Endothelial cell of umbilical vein (primary cell): ENCODE measurements around the gene MTRR. TPM values are rescaled to one million over a fixed set of nuclear protein-coding genes. Genes with fewer than 3 reads are reported as not detected.

Experiments used
- BruUV-seq: library from RNA; stranded (reverse); fragments of 400-500 nt; replicated peaks from 2 replicates; lab custom pipeline; 2021; lab: Mats Ljungman, UMichigan
- CTCF ChIA-PET: fragments of 300-600, 350-600 bp; sonication (Branson Sonifier 250); formaldehyde crosslinking; loops from one replicate; lab custom pipeline; 2021; ENCODE audit warnings: antibody characterized with exemption, inconsistent platforms; lab: Charles Lee
- POLR2A ChIA-PET: fragments of 300-600, 350-600 bp; sonication (Branson Sonifier 250); formaldehyde crosslinking; loops from one replicate; lab custom pipeline; 2021; ENCODE audit warnings: antibody characterized with exemption, inconsistent platforms; lab: Charles Lee
- DNase-seq: peaks from one replicate; pipeline ENCODE4 v3.0.0-alpha.2; 2011; ENCODE audit warnings: low read depth, low spot score
- FAIRE-seq: peaks from 2 replicates; lab custom pipeline; 2011; peaks lifted over from hg19 to GRCh38; lab: Jason Lieb, UNC
- H2AFZ ChIP-seq: 2 replicates; pipeline ENCODE4 v1.6.0; 2012; ENCODE audit warnings: low read depth, low read length, control low read depth, inconsistent platforms
- H3K27ac ChIP-seq: 2 replicates; pipeline ENCODE4 v1.5.1; 2011; ENCODE audit warnings: low read depth, mild to moderate bottlenecking, control low read depth, low read length, moderate library complexity; ENCODE audit not compliant: insufficient read depth
- H3K27me3 ChIP-seq, 2 experiments: 2 replicates each; pipeline versions ENCODE4 v1.6.0 to v1.6.1; 2011; ENCODE audit warnings: low read length in 2 of 2, mixed read lengths in 1 of 2; ENCODE audit not compliant: control insufficient read depth in 2 of 2, insufficient read depth in 2 of 2
- H3K36me3 ChIP-seq, 2 experiments: 2 replicates in 1 of 2; 3 replicates in 1 of 2; pipeline ENCODE4 v1.5.1; 2011; ENCODE audit warnings: low read length in 2 of 2, mild to moderate bottlenecking in 1 of 2, moderate library complexity in 1 of 2; ENCODE audit not compliant: control insufficient read depth in 2 of 2, insufficient read depth in 2 of 2; ENCODE audit errors: extremely low read depth in 1 of 2
- H3K4me1 ChIP-seq: 3 replicates; pipeline ENCODE4 v1.5.1; 2011; ENCODE audit warnings: mild to moderate bottlenecking, low read length; ENCODE audit not compliant: control insufficient read depth, insufficient read depth; ENCODE audit errors: extremely low read depth
- H3K4me2 ChIP-seq: 2 replicates; pipeline ENCODE4 v1.6.1; 2011; ENCODE audit warnings: low read length, control low read depth, mixed read lengths; ENCODE audit not compliant: insufficient read depth
- H3K4me3 ChIP-seq, 3 experiments: fragments of 200-600 bp in 1 of 3; sonication (generic), shearing (Covaris generic) in 1 of 3; replicated peaks in 1 of 3; 2 replicates each; pipeline ENCODE4 v1.5.1; 2011 to 2016; ENCODE audit warnings: control low read depth in 3 of 3, low read length in 3 of 3, mild to moderate bottlenecking in 2 of 3, inconsistent platforms in 1 of 3, low read depth in 1 of 3, moderate library complexity in 1 of 3; ENCODE audit not compliant: insufficient read depth in 1 of 3
- H3K79me2 ChIP-seq: 2 replicates; pipeline ENCODE4 v1.6.0; 2012; ENCODE audit warnings: low read length, inconsistent platforms; ENCODE audit not compliant: control insufficient read depth, insufficient read depth
- H3K9ac ChIP-seq: replicated peaks from 2 replicates; pipeline ENCODE3; 2011; ENCODE audit warnings: low read length, control low read depth; ENCODE audit not compliant: insufficient read depth; ENCODE audit errors: extremely low read depth
- H3K9me1 ChIP-seq: replicated peaks from 3 replicates; pipeline ENCODE4 v1.6.0; 2011; ENCODE audit warnings: mild to moderate bottlenecking, low read length; ENCODE audit not compliant: control insufficient read depth, insufficient read depth; ENCODE audit errors: extremely low read depth
- H3K9me3 ChIP-seq: replicated peaks from 2 replicates; pipeline ENCODE4 v1.5.1; 2012; ENCODE audit warnings: low read length, inconsistent platforms; ENCODE audit not compliant: control insufficient read depth, insufficient read depth
- H4K20me1 ChIP-seq: replicated peaks from 2 replicates; pipeline ENCODE3; 2011; ENCODE audit warnings: mild to moderate bottlenecking, low read length; ENCODE audit not compliant: control insufficient read depth, insufficient read depth; ENCODE audit errors: extremely low read depth
- GATA2 ChIP-seq: IDR thresholded peaks from 2 replicates; pipeline ENCODE4 v1.7.0; 2011; ENCODE audit warnings: low read depth, mild to moderate bottlenecking, moderate library complexity, mixed read lengths, low read length; ENCODE audit not compliant: insufficient read length, insufficient read depth
- MYC ChIP-seq: IDR thresholded peaks from one replicate; pipeline ENCODE4 v1.6.1; 2011; ENCODE audit warnings: mild to moderate bottlenecking, low read depth, low read length
- POLR2AphosphoS5 ChIP-seq: IDR thresholded peaks from 2 replicates; pipeline ENCODE4 v1.6.1; 2012; ENCODE audit warnings: low read depth, mild to moderate bottlenecking, control low read depth, low read length, moderate library complexity; ENCODE audit not compliant: insufficient read depth
- dilution Hi-C: fragments of 300-500 bp; cut with MboI; formaldehyde crosslinking; loops from one replicate; pipeline ENCODE4 v1.15.0; 2019; ENCODE audit warnings: low sequenced_read_pairs; ENCODE audit not compliant: extremely low pct_ligation_motif_present
- intact Hi-C: fragments of 100-400 bp; cut with micrococcal nuclease; formaldehyde crosslinking; loops from one replicate; pipeline ENCODE4 v1.10.0; 2022
- polyA plus RNA-seq, 4 experiments: library from polyadenylated mRNA; depleted of rRNA in 3 of 4; stranded (reverse) in 3 of 4; unstranded in 1 of 4; fragments of >200 nt; gene quantifications; 2 replicates each; pipeline versions ENCODE4 v1.2.1 to v1.2.3, GENCODE V29; 2011 to 2012; ENCODE audit warnings: missing spikeins in 1 of 4
- total RNA-seq: library from RNA; stranded (reverse); gene quantifications from 2 replicates; pipeline ENCODE4 v1.2.3, GENCODE V29; 2021
- TF ChIP-seq, protein P1 (sequence below), 2 donors: IDR thresholded peaks; 1 replicate in 1 of 2; 2 replicates in 1 of 2; pipeline ENCODE4 v1.5.1; 2011; ENCODE audit warnings: low read length in 2 of 2, mild to moderate bottlenecking in 2 of 2, moderate library complexity in 2 of 2, control low read depth in 1 of 2, inconsistent platforms in 1 of 2, low read depth in 1 of 2; ENCODE audit not compliant: insufficient read depth in 1 of 2; ENCODE audit errors: extremely low read depth in 1 of 2

The MTRR gene
- total and polyA plus RNA-seq, 2 donors (not counting 3 experiments of a cell fraction or from before 2014, with no cell fraction given): 24.3 to 37.1 TPM

DNA sequence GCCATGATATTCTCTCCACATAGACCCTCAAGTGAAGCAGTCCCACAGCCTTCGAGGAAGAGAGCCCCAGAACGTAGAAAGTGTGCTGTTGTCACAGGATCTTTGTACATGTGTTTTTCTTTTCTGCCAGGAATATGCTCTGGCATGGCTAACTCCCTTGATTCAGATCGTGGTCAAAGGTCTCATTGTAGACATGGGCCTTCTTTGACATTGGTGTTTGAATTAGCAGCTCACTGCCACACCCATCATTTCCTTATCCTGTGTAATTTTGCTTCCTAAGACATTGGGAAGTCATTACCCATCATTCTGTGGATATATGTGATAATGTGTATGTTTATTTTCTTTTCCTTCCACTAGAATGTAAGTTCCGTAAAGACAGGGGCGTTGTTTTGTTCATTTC lies 25.5 kb downstream of the MTRR start:
- peaks cover 17 to 18% of the 10 kb centered on the region in 2 experiments for H3K36me3 ChIP-seq
- no peaks in the 10 kb centered on the region for H3K79me2 ChIP-seq
- FAIRE-seq (no peak), DNase-seq (no peak)
- ChIA-PET CTCF (no interaction called here), POLR2A (no interaction called here)
- TF ChIP-seq, protein P1, sequence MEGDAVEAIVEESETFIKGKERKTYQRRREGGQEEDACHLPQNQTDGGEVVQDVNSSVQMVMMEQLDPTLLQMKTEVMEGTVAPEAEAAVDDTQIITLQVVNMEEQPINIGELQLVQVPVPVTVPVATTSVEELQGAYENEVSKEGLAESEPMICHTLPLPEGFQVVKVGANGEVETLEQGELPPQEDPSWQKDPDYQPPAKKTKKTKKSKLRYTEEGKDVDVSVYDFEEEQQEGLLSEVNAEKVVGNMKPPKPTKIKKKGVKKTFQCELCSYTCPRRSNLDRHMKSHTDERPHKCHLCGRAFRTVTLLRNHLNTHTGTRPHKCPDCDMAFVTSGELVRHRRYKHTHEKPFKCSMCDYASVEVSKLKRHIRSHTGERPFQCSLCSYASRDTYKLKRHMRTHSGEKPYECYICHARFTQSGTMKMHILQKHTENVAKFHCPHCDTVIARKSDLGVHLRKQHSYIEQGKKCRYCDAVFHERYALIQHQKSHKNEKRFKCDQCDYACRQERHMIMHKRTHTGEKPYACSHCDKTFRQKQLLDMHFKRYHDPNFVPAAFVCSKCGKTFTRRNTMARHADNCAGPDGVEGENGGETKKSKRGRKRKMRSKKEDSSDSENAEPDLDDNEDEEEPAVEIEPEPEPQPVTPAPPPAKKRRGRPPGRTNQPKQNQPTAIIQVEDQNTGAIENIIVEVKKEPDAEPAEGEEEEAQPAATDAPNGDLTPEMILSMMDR (IDR thresholded peaks at IDR 0.05; ENCODE audit: extremely low read depth in 1 of 2, insufficient read depth in 1 of 2, low read depth in 1 of 2, low read length in 2 of 2): no peak
- TF ChIP-seq GATA2: no peak
- no peak overlapping the region for H3K9ac ChIP-seq
- dilution Hi-C loops: no loop called here
- H2AFZ ChIP-seq: no peak overlapping the region
- H3K4me2 ChIP-seq: no peak overlapping the region
- no peak overlapping the region for H3K4me3 ChIP-seq
- no peaks in the 10 kb centered on the region for H3K9me3 ChIP-seq
- no peaks in the 10 kb centered on the region for H3K27me3 ChIP-seq
- no peak overlapping the region for H3K27ac ChIP-seq
- no peaks in the 10 kb centered on the region for H4K20me1 ChIP-seq
- H3K4me1 ChIP-seq: no peaks in the 10 kb centered on the region
- H3K9me1 ChIP-seq: no peaks in the 10 kb centered on the region
- BruUV-seq: no TSS peak
- intact Hi-C loops: loop anchor here (10.0 kb wide), 1 partner anchor 560 kb away; no protein-coding TSS in a partner anchor

DNA sequence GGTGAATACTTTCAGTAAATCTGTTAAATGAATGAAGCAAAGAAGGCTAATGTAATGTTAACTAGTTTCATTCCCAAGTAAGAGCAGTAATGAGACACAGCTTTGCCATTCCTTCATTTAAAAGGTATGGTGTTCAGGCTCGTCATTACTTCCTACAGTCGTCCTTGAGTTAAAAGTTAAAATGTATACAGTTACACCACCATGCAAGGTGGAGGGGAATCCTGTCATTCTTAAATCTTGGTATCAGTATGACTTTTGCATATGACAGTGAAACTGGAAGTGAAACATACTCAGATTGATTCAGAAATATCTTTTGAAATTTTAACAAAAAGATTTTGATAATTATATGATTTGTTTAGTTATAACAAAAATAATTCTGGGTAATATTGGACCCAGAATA lies 25.9 kb downstream of the MTRR start:
- H4K20me1 ChIP-seq: no peaks in the 10 kb centered on the region
- DNase-seq (no peak), FAIRE-seq (no peak)
- H3K79me2 ChIP-seq: no peaks in the 10 kb centered on the region
- no peaks in the 10 kb centered on the region for H3K9me1 ChIP-seq
- no peak overlapping the region for H3K4me2 ChIP-seq
- CTCF ChIA-PET: no interaction called here
- peaks cover 16 to 18% of the 10 kb centered on the region in 2 experiments for H3K36me3 ChIP-seq
- H3K9ac ChIP-seq: no peak overlapping the region
- no peak overlapping the region for H3K27ac ChIP-seq
- no peak overlapping the region for H2AFZ ChIP-seq
- no peak for TF ChIP-seq MYC
- TF ChIP-seq POLR2AphosphoS5: no peak
- BruUV-seq: no TSS peak
- intact Hi-C loops (loop anchor here (10.0 kb wide), 1 partner anchor 560 kb away; no protein-coding TSS in a partner anchor), dilution Hi-C loops (no loop called here)
- no peak overlapping the region for H3K4me3 ChIP-seq
- no peaks in the 10 kb centered on the region for H3K27me3 ChIP-seq
- H3K4me1 ChIP-seq: no peaks in the 10 kb centered on the region
- POLR2A ChIA-PET: no interaction called here
- no peaks in the 10 kb centered on the region for H3K9me3 ChIP-seq
